Glutamatergic neuron (in vitro differentiated cells): Measurements from ENCODE around the gene RAB40C. TPM values are rescaled to one million over a fixed set of nuclear protein-coding genes. Genes with fewer than 3 reads are reported as not detected.
A peak's percentile ranks its signal among the peaks of the same experiment; 100 is the strongest.

Experiments used
- DNase-seq: peaks from one replicate; pipeline ENCODE4 v3.0.0; 2022
- H3K27ac Mint-ChIP-seq: one replicate; pipeline ENCODE4 v1.8.0; 2020; ENCODE audit warnings: mild to moderate bottlenecking, mixed read lengths, inconsistent platforms; ENCODE audit not compliant: unreplicated experiment
- H3K27me3 Mint-ChIP-seq: one replicate; pipeline ENCODE4 v1.8.0; 2020; ENCODE audit warnings: mild to moderate bottlenecking, moderate library complexity, mixed read lengths, inconsistent platforms; ENCODE audit not compliant: unreplicated experiment
- H3K36me3 Mint-ChIP-seq: one replicate; pipeline ENCODE4 v1.8.0; 2020; ENCODE audit warnings: mild to moderate bottlenecking, mixed read lengths, inconsistent platforms; ENCODE audit not compliant: unreplicated experiment
- H3K4me1 Mint-ChIP-seq: one replicate; pipeline ENCODE4 v1.8.0; 2020; ENCODE audit warnings: mild to moderate bottlenecking, low read depth, mixed read lengths, inconsistent platforms; ENCODE audit not compliant: unreplicated experiment
- H3K4me3 Mint-ChIP-seq: one replicate; pipeline ENCODE4 v1.8.0; 2020; ENCODE audit warnings: mild to moderate bottlenecking, mixed read lengths, inconsistent platforms; ENCODE audit not compliant: unreplicated experiment
- H3K9me3 Mint-ChIP-seq: one replicate; pipeline ENCODE4 v1.8.0; 2020; ENCODE audit warnings: mild to moderate bottlenecking, moderate library complexity, mixed read lengths, inconsistent platforms; ENCODE audit not compliant: unreplicated experiment
- microRNA-seq: library from miRNA; unstranded; fragments of <30 nt; microRNA quantifications from one replicate; pipeline ENCODE4, GENCODE V29; 2020; ENCODE audit not compliant: unreplicated experiment
- total RNA-seq: library from RNA; stranded (reverse); fragmentation: NEBNext Ultra II Directional; extraction: Animal tissue kit (Norgen Biotek cat#: 25700); gene quantifications from one replicate; pipeline ENCODE4 v1.2.1, GENCODE V29; 2021; ENCODE audit not compliant: unreplicated experiment
- TF ChIP-seq, protein P1 (sequence below): fragments of 200-600 bp; sonication (generic); IDR thresholded peaks from one replicate; pipeline ENCODE4 v1.5.0; 2021; ENCODE audit not compliant: partially characterized antibody, unreplicated experiment

The RAB40C gene
- total RNA-seq, 1 donor from 2014 or later: 48.3 TPM

DNA sequence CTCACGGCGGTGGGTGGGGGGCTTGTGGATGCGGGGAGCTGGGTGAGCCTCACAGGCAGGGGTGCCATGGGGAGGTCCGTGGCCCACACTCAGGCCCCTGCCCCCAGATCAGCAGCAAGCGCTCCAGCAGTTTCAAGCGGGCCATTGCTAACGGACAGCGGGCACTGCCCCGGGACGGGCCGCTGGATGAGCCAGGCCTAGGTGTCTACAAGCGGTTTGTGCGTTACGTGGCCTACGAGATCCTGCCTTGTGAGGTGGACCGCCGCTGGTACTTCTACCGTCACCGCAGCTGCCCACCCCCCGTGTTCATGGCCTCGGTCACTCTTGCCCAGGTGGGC, 86.7 kb downstream of the RAB40C start:
- Mint-ChIP-seq H3K4me3 (no peak overlapping the region), H3K27ac (no peak overlapping the region), H3K9me3 (peaks cover 6% of the 10 kb centered on the region), H3K27me3 (peaks cover 8% of the 10 kb centered on the region), H3K4me1 (peaks cover 4% of the 10 kb centered on the region), H3K36me3 (no peaks in the 10 kb centered on the region)
- TF ChIP-seq, protein P1, sequence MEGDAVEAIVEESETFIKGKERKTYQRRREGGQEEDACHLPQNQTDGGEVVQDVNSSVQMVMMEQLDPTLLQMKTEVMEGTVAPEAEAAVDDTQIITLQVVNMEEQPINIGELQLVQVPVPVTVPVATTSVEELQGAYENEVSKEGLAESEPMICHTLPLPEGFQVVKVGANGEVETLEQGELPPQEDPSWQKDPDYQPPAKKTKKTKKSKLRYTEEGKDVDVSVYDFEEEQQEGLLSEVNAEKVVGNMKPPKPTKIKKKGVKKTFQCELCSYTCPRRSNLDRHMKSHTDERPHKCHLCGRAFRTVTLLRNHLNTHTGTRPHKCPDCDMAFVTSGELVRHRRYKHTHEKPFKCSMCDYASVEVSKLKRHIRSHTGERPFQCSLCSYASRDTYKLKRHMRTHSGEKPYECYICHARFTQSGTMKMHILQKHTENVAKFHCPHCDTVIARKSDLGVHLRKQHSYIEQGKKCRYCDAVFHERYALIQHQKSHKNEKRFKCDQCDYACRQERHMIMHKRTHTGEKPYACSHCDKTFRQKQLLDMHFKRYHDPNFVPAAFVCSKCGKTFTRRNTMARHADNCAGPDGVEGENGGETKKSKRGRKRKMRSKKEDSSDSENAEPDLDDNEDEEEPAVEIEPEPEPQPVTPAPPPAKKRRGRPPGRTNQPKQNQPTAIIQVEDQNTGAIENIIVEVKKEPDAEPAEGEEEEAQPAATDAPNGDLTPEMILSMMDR: no peak
- DNase-seq: no peak

DNA sequence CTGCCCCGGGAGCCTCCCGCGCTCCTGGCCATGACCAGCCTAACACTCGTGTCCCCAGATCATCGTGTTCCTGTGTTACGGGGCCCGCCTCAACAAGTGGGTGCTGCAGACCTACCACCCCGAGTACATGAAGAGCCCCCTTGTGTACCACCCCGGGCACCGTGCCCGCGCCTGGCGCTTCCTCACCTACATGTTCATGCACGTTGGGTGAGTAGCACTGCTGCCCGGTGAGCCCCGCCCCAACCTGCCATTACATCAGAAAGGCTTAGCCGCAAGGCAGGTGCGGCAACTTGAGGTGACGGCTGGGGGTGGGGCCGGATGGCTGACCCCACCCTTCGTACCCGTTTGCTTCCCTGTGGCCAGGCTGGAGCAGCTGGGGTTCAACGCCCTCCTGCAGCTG, 87.0 kb downstream of the RAB40C start:
- DNase-seq: no peak
- Mint-ChIP-seq H3K36me3 (no peaks in the 10 kb centered on the region), H3K4me3 (no peak overlapping the region), H3K27me3 (peaks cover 11% of the 10 kb centered on the region), H3K27ac (no peak overlapping the region), H3K4me1 (peaks cover 7% of the 10 kb centered on the region), H3K9me3 (peaks cover 7% of the 10 kb centered on the region)
- TF ChIP-seq, protein P1: no peak

DNA sequence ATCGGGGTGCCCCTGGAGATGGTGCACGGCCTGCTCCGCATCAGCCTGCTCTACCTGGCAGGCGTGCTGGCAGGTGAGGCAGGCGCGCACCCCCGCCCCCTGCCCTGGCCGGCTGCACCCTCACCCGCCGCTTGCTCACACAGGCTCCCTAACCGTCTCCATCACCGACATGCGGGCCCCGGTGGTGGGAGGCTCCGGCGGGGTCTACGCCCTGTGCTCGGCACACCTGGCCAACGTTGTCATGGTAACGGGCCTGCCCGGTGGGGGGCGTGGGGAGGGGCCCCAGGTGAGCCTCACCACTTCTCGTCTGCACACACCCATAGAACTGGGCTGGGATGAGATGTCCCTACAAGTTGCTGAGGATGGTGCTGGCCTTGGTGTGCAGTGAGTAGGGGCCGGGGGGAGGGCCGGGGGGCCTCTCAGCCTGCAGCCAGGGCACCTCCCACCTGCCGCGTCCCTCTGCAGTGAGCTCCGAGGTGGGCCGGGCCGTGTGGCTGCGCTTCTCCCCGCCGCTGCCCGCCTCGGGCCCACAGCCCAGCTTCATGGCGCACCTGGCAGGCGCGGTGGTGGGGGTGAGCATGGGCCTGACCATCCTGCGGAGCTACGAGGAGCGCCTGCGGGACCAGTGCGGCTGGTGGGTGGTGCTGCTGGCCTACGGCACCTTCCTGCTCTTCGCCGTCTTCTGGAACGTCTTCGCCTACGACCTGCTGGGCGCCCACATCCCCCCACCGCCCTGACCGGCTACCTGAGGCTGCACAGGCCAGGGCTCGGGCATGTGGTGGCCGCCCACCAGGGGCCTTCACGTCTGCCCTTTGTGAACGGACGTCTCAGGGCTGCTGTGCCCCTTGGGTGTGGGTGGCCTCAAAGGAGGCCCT, 87.7 kb downstream of the RAB40C start:
- Mint-ChIP-seq H3K27me3 (peaks cover 12% of the 10 kb centered on the region), H3K9me3 (peaks cover 7% of the 10 kb centered on the region), H3K4me1 (peaks cover 8% of the 10 kb centered on the region), H3K27ac (no peak overlapping the region), H3K4me3 (no peak overlapping the region), H3K36me3 (no peaks in the 10 kb centered on the region)
- TF ChIP-seq, protein P1: no peak
- DNase-seq: no peak

DNA sequence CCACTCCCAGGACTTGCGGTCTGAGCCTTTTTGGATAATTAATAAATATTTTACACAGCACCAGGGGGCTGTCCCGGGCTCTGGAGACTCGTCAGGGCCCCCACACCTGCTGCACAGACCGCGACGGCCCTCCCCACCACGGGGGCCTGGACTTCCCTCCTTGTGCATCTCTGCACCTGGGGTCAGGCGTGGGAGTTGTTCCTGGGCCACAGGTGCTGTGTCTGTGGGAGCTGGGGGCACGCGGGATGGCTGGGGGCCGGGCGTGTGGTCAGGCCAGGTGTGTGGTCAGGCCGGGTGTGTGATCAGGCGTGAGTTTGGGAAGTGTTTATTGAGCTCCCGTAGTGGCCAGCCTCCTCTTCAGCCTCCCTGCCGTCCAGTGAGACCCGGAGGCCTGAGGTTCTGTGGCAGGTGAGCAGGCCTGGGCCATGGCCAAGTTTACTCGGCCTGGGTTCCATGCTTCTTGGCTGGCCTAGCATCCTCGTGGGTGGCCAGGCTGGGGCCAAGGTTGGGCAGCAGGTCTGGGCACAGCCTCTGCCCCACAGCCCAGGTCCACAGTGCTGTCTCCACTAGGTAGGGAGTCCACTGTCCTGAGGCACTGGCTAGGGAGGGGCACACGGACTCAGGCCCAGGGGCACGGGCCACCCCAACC, 88.5 kb downstream of the RAB40C start:
- Mint-ChIP-seq H3K9me3 (peaks cover 7% of the 10 kb centered on the region), H3K27ac (no peak overlapping the region), H3K27me3 (peaks cover 13% of the 10 kb centered on the region), H3K4me3 (no peak overlapping the region), H3K36me3 (no peaks in the 10 kb centered on the region), H3K4me1 (peaks cover 9% of the 10 kb centered on the region)
- TF ChIP-seq, protein P1: no peak
- no peak for DNase-seq

Small RNAs within 50 kb of the gene (microRNA-seq; reads per million reads assigned to microRNA genes)
- gene MIR3176: 133 reads per million, percentile 77 among the genes with 10 or more reads in this experiment

Other genes starting within 250 kb of the RAB40C start
- gene AXIN1, start 237.3 kb upstream of the RAB40C start, total RNA-seq: 16.4 TPM
- 69.6 TPM for gene MRPL28, start 219.5 kb upstream of the RAB40C start, total RNA-seq
- gene PGAP6, start 208.1 kb upstream of the RAB40C start, total RNA-seq: 54.5 TPM
- 82.6 TPM for gene NME4, start 192.9 kb upstream of the RAB40C start, total RNA-seq
- gene DECR2, start 188.2 kb upstream of the RAB40C start, total RNA-seq: 26.2 TPM
- gene RAB11FIP3, start 164.4 kb upstream of the RAB40C start, total RNA-seq: 103 TPM
- gene CAPN15, start 62.4 kb upstream of the RAB40C start, total RNA-seq: 56.1 TPM
- not detected for gene PRR35, start 29.7 kb upstream of the RAB40C start, total RNA-seq
- 3.4 TPM for gene NHLRC4, start 23.1 kb upstream of the RAB40C start, total RNA-seq
- 85.0 TPM for gene PIGQ, start 20.1 kb upstream of the RAB40C start, total RNA-seq
- gene WFIKKN1, start 40.9 kb downstream of the RAB40C start, total RNA-seq: 61.9 TPM
- 63.6 TPM for gene METTL26, start 46.2 kb downstream of the RAB40C start, total RNA-seq
- gene MCRIP2, start 51.8 kb downstream of the RAB40C start, total RNA-seq: 16.6 TPM
- 24.6 TPM for gene WDR90, start 59.3 kb downstream of the RAB40C start, total RNA-seq
- gene RHOT2, start 78.1 kb downstream of the RAB40C start, total RNA-seq: 208 TPM
- 8.2 TPM for gene RHBDL1, start 85.6 kb downstream of the RAB40C start, total RNA-seq
- gene STUB1, start 90.3 kb downstream of the RAB40C start, total RNA-seq: 78.3 TPM
- gene JMJD8, start 94.3 kb downstream of the RAB40C start, total RNA-seq: 26.1 TPM
- 19.9 TPM for gene WDR24, start 100.3 kb downstream of the RAB40C start, total RNA-seq
- 85.1 TPM for gene FBXL16, start 115.7 kb downstream of the RAB40C start, total RNA-seq
- gene METRN, start 125.1 kb downstream of the RAB40C start, total RNA-seq: 134 TPM
- 61.1 TPM for gene ANTKMT, start 131.1 kb downstream of the RAB40C start, total RNA-seq
- gene CCDC78, start 136.4 kb downstream of the RAB40C start, total RNA-seq: 18.9 TPM
- 31.7 TPM for gene HAGHL, start 137.0 kb downstream of the RAB40C start, total RNA-seq
- gene CIAO3, start 150.9 kb downstream of the RAB40C start, total RNA-seq: 49.5 TPM
- not detected for gene MSLN, start 170.7 kb downstream of the RAB40C start, total RNA-seq
- 28.5 TPM for gene RPUSD1, start 198.3 kb downstream of the RAB40C start, total RNA-seq
- gene CHTF18, start 198.6 kb downstream of the RAB40C start, total RNA-seq: 49.2 TPM
- gene GNG13, start 210.7 kb downstream of the RAB40C start, total RNA-seq: not detected